Measurements from ENCODE around the gene SPG21. TPM values are rescaled to one million over a fixed set of nuclear protein-coding genes. Genes with fewer than 3 reads are reported as not detected.

The SPG21 gene
- total and polyA plus RNA-seq, 2 donors = 56.2 to 87.6 TPM

- Histone ChIP-seq H3K4me3 (ENCODE audit: low read depth, low read length) (no peak overlapping the region), H3K36me3 (ENCODE audit: insufficient read depth) (no peaks in the 10 kb centered on the region), H3K27ac (ENCODE audit: low read depth) (no peak overlapping the region), H3K4me1 (ENCODE audit: insufficient read depth) (no peaks in the 10 kb centered on the region)
- 92% methylated on average over 6 of the region's 6 CpGs for WGBS
- DNase-seq (ENCODE audit: extremely low spot score) = no peak
Measured at GRCh38 chr15:64981812-64982431, 7.8 kb downstream of the SPG21 start.

GRCh38 chr15:64979252-64979710, 10.4 kb downstream of the SPG21 start:
- H3K36me3 ChIP-seq (ENCODE audit: insufficient read depth) = no peaks in the 10 kb centered on the region
- WGBS = 73% methylated on average over 7 of the region's 7 CpGs
- H3K4me3 ChIP-seq (ENCODE audit: low read depth, low read length) = no peak overlapping the region
- H3K27ac ChIP-seq (ENCODE audit: low read depth) = no peak overlapping the region
- no peak for DNase-seq (ENCODE audit: extremely low spot score)
- no peaks in the 10 kb centered on the region for H3K4me1 ChIP-seq (ENCODE audit: insufficient read depth)

GRCh38 chr15:64975390-64975789, 14.3 kb downstream of the SPG21 start:
- 88% methylated on average over 5 of the region's 5 CpGs for WGBS
- Histone ChIP-seq H3K4me3 (ENCODE audit: low read depth, low read length) (no peak overlapping the region), H3K36me3 (ENCODE audit: insufficient read depth) (peaks cover 2% of the 10 kb centered on the region), H3K27ac (ENCODE audit: low read depth) (no peak overlapping the region), H3K4me1 (ENCODE audit: insufficient read depth) (no peaks in the 10 kb centered on the region)
- DNase-seq (ENCODE audit: extremely low spot score) = no peak

GRCh38 chr15:64970698-64971097, 19.0 kb downstream of the SPG21 start:
- WGBS = 93% methylated on average over 7 of the region's 7 CpGs
- DNase-seq (ENCODE audit: extremely low spot score) = no peak
- no peaks in the 10 kb centered on the region for H3K4me1 ChIP-seq (ENCODE audit: insufficient read depth)
- no peak overlapping the region for H3K4me3 ChIP-seq (ENCODE audit: low read depth, low read length)
- H3K27ac ChIP-seq (ENCODE audit: low read depth) = no peak overlapping the region
- peaks cover 10% of the 10 kb centered on the region for H3K36me3 ChIP-seq (ENCODE audit: insufficient read depth)

- no peak overlapping the region for H3K4me3 ChIP-seq (ENCODE audit: low read depth, low read length)
- no peak for DNase-seq (ENCODE audit: extremely low spot score)
- no peak overlapping the region for H3K27ac ChIP-seq (ENCODE audit: low read depth)
- peaks cover 10% of the 10 kb centered on the region for H3K36me3 ChIP-seq (ENCODE audit: insufficient read depth)
- WGBS = 96% methylated on average over 1 of the region's 1 CpG
- H3K4me1 ChIP-seq (ENCODE audit: insufficient read depth) = no peaks in the 10 kb centered on the region
Measured at GRCh38 chr15:64969401-64969800, 20.3 kb downstream of the SPG21 start.

- WGBS = 90% methylated on average over 5 of the region's 5 CpGs
- no peak for DNase-seq (ENCODE audit: extremely low spot score)
- Histone ChIP-seq H3K4me3 (ENCODE audit: low read depth, low read length) (no peak overlapping the region), H3K4me1 (ENCODE audit: insufficient read depth) (no peaks in the 10 kb centered on the region), H3K36me3 (ENCODE audit: insufficient read depth) (peaks cover 5% of the 10 kb centered on the region), H3K27ac (ENCODE audit: low read depth) (no peak overlapping the region)
Measured at GRCh38 chr15:64961013-64961412, 28.7 kb downstream of the SPG21 start.

GRCh38 chr15:64960153-64960552, 29.6 kb downstream of the SPG21 start:
- Histone ChIP-seq H3K27ac (ENCODE audit: low read depth) (no peak overlapping the region), H3K36me3 (ENCODE audit: insufficient read depth) (peaks cover 7% of the 10 kb centered on the region), H3K4me3 (ENCODE audit: low read depth, low read length) (no peak overlapping the region), H3K4me1 (ENCODE audit: insufficient read depth) (no peaks in the 10 kb centered on the region)
- no peak for DNase-seq (ENCODE audit: extremely low spot score)
- 93% methylated on average over 6 of the region's 6 CpGs for WGBS

GRCh38 chr15:64959128-64959527, 30.6 kb downstream of the SPG21 start:
- no peak for DNase-seq (ENCODE audit: extremely low spot score)
- no peak overlapping the region for H3K27ac ChIP-seq (ENCODE audit: low read depth)
- H3K36me3 ChIP-seq (ENCODE audit: insufficient read depth) = peaks cover 7% of the 10 kb centered on the region
- 96% methylated on average over 9 of the region's 9 CpGs for WGBS
- no peak overlapping the region for H3K4me3 ChIP-seq (ENCODE audit: low read depth, low read length)
- no peaks in the 10 kb centered on the region for H3K4me1 ChIP-seq (ENCODE audit: insufficient read depth)

GRCh38 chr15:64954395-64954794, 35.3 kb downstream of the SPG21 start:
- no peak for DNase-seq (ENCODE audit: extremely low spot score)
- no peak overlapping the region for H3K4me3 ChIP-seq (ENCODE audit: low read depth, low read length)
- no peak overlapping the region for H3K27ac ChIP-seq (ENCODE audit: low read depth)
- H3K4me1 ChIP-seq (ENCODE audit: insufficient read depth) = no peaks in the 10 kb centered on the region
- peaks cover 5% of the 10 kb centered on the region for H3K36me3 ChIP-seq (ENCODE audit: insufficient read depth)
- WGBS = 58% methylated on average over 3 of the region's 3 CpGs

GRCh38 chr15:64951777-64952418, 37.8 kb downstream of the SPG21 start:
- Histone ChIP-seq H3K27ac (ENCODE audit: low read depth) (no peak overlapping the region), H3K36me3 (ENCODE audit: insufficient read depth) (peaks cover 2% of the 10 kb centered on the region), H3K4me3 (ENCODE audit: low read depth, low read length) (no peak overlapping the region), H3K4me1 (ENCODE audit: insufficient read depth) (peaks cover 1% of the 10 kb centered on the region)
- 95% methylated on average over 2 of the region's 2 CpGs for WGBS
- DNase-seq (ENCODE audit: extremely low spot score) = no peak

GRCh38 chr15:64950888-64951287, 38.8 kb downstream of the SPG21 start:
- DNase-seq (ENCODE audit: extremely low spot score) = no peak
- peaks cover 1% of the 10 kb centered on the region for H3K4me1 ChIP-seq (ENCODE audit: insufficient read depth)
- WGBS = 78% methylated on average over 6 of the region's 6 CpGs
- no peak overlapping the region for H3K4me3 ChIP-seq (ENCODE audit: low read depth, low read length)
- no peak overlapping the region for H3K27ac ChIP-seq (ENCODE audit: low read depth)
- peaks cover 2% of the 10 kb centered on the region for H3K36me3 ChIP-seq (ENCODE audit: insufficient read depth)

- no peak for DNase-seq (ENCODE audit: extremely low spot score)
- WGBS = 94% methylated on average over 11 of the region's 11 CpGs
- Histone ChIP-seq H3K4me1 (ENCODE audit: insufficient read depth) (peaks cover 1% of the 10 kb centered on the region), H3K27ac (ENCODE audit: low read depth) (no peak overlapping the region), H3K36me3 (ENCODE audit: insufficient read depth) (no peaks in the 10 kb centered on the region), H3K4me3 (ENCODE audit: low read depth, low read length) (no peak overlapping the region)
Measured at GRCh38 chr15:64949383-64950186, 40.1 kb downstream of the SPG21 start.

GRCh38 chr15:64948916-64949315, 40.8 kb downstream of the SPG21 start:
- Histone ChIP-seq H3K27ac (ENCODE audit: low read depth) (no peak overlapping the region), H3K4me1 (ENCODE audit: insufficient read depth) (peaks cover 1% of the 10 kb centered on the region), H3K4me3 (ENCODE audit: low read depth, low read length) (no peak overlapping the region), H3K36me3 (ENCODE audit: insufficient read depth) (no peaks in the 10 kb centered on the region)
- no peak for DNase-seq (ENCODE audit: extremely low spot score)
- WGBS = 75% methylated on average over 9 of the region's 9 CpGs

GRCh38 chr15:64947211-64947610, 42.5 kb downstream of the SPG21 start:
- Histone ChIP-seq H3K4me3 (ENCODE audit: low read depth, low read length) (no peak overlapping the region), H3K27ac (ENCODE audit: low read depth) (no peak overlapping the region), H3K36me3 (ENCODE audit: insufficient read depth) (no peaks in the 10 kb centered on the region), H3K4me1 (ENCODE audit: insufficient read depth) (peaks cover 1% of the 10 kb centered on the region)
- 82% methylated on average over 10 of the region's 10 CpGs for WGBS
- no peak for DNase-seq (ENCODE audit: extremely low spot score)
